Stimulated activated CD4-positive, alpha-beta T cell treated with anti-CD3 and anti-CD28 coated beads, TNF-alpha, amount 100 ng/mL, for 1 hour (primary cell): ENCODE measurements around the gene CHRNE.
"Not testable (repeated sequence)": the region's sequence is repeated elsewhere in the genome, so short reads cannot be mapped to it uniquely, and the experiment has no call there.

Experiments used
- DNase-seq, 3 donors: peaks; one replicate each; pipeline ENCODE4 v3.0.0-alpha.2; 2020; ENCODE audit warnings: low read depth in 3 of 3, low spot score in 1 of 3

Gene CHRNE

DNA sequence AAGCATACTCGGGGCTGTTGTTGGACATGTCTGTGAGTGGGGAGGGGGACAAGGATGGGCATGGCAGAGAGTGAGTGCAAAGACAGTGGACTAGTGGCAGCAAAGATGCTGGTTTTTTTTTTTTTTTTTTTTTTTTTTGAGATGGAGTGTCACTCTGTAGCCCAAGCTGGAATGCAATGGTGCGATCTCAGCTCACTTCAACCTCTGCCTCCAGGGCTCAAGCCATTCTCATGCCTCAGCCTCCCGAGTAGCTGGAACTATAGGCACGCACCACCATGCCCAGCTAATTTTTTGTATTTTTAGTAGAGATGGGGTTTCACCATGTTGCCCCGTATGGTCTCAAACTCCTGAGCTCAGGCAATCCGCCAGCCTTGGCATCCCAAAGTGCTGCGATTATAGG, 45.6 kb downstream of the CHRNE start:
- not testable (repeated sequence) for DNase-seq

DNA sequence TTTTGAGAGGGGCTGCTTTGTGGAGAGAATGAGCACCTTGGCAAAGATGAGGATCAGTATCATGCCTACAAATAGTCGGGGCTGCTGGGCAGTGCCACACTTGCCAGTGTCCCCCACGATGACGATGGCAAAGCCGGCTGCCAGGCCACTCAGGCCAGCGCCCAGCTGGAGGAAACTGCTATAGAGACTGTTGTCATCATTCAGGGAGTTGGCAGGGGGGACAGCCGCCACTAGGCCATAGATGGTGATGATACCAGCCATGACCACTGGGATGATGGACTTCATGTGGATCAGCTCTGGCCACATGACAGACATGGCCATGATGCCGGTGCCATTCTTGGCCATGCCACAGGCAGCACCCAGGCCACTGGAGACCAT, 46.0 kb downstream of the CHRNE start:
- DNase-seq = no peak

DNA sequence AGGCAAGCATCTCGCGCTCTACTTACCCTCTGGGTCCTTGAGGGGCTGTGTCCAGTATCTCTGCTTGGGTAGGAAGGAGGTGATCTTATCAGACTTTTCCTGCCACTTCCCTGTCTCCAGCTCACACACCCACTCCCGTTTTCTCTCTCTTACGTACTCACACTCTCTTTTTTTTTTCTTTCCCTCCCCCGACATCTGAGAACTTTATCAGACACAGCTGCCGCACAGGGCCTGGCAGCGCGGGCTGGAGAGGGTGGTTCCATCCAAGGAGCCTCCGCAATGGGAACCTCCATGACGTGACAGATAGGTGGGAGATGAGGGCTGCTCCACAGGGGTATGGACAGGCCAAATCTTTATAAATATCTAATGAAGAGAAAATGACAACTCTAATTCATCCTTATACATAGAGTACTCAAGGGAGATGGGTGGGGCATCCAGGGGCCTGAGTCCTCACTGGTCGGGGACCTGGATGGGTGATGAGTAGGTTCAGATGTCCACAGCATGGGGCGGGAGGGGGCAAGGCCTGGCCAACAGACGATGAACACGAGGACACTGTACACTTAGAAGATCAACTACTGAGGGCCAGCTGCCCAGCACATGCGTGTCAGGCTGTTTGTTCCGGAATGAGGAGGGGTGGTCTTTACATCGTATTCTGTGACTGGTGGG, 46.5 kb downstream of the CHRNE start:
- no peak for DNase-seq

DNA sequence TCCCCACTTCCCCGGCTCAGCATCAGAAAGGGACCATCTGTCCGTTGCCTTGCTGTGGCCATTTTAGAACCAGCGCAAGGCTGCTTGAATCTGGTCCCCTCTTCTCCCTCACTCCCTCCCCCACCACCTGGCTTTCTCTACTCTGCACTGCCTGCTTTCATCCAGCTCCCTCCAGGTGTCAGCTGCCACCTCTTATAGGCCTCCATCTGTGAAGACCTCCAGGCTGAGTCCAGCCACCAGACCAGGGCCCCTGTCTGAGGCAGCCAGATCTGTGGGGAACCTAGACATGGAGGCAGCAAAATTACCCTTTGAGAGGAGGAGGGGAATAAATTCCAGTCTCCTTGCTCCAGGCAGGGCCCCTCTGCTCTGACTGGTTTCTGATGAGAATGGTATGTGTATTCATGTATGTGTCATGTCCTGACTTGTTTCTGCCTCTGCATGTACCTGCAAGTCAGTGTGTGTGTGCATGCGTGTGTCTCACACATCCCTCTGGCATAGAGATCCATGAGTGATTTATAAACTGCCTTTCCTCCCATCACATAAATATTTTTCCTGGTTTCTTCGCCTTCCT, 48.7 kb downstream of the CHRNE start:
- no peak for DNase-seq

DNA sequence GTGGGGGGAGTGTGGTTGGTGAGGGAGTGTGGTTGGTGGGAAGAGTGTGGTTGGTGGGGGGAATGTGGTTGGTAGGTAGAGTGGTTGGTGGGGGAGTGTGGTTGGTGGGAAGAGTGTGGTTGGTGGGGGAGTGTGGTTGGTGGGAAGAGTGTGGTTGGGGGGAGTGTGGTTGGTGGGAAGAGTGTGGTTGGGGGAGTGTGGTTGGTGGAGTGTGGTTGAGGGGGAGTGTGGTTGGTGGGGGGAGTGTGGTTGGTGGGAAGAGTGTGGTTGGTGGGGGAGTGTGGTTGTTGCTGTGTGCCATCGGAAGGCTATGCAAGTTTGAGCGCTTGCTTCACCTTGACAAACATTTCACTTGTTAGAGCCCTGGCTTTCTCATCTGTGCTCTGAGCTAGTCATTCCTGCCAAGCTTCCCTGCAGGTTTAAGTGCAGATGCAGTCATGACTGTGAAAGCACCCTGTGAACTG, 49.7 kb downstream of the CHRNE start:
- DNase-seq = no peak

DNA sequence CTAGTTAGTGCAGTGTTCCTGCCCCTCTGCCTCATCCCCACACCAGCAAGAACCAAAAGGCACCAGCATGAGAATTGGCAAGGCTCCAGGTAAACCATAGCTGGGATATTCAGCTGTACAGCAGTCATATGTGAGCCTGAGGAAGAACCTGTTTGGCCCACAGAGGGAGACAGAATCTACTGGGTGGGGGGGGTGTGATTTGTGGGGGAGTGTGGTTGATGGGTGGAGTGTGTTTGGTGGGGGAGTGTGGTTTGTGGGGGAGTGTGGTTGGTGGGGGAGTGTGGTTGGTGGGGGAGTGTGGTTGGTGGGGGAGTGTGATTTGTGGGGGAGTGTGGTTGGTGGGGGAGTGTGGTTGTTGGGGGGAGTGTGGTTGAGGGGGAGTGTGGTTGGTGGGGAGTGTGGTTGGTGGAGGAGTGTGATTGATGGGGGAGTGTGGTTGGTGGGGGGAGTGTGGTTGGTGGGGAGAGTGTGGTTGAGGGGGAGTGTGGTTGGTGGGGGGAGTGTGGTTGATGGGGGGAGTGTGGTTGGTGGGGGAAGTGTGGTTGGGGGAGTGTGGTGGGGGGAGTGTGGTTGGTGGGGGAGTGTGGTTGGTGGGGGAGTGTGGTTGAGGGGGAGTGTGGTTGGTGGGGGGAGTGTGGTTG, 50.2 kb downstream of the CHRNE start:
- no peak for DNase-seq

DNA sequence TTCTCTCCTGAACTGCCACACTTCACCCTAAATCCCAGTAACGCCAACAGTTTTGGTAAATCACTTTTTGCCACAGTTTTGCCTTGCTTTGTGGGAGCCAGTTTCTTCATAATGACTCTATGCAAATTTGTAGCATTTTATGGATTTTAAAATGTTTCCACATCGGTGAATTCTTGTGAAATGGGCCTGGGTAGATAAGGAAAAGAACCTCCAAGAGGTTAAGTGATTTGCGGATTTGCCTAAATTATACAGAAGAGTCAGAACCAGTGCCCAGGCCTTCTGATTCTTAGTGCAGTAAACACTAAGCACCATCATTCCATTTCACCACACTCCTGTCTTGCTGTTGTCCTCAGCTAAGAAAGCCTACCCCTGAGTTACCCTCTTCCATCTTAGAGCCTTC, 51.8 kb downstream of the CHRNE start:
- no peak for DNase-seq

DNA sequence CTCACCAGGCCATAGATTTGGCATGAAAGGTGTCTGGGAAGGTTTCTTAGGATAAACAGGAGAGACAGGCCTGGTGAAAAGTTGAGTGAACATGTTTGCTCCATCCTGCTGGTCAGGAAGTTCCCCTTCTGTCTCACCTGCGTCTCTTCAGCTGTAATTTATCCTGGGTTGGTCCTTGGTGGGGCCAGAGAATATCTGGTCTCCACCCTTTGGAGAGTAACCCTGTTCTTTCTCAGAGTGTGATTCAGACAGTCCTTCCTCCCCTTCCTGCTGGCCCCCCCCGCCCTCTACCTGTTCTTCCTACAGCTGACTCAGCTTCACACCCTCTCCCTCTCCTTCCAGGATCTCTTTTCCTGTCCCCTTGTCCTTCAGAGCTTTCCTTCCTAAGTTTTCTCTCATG, 52.7 kb downstream of the CHRNE start:
- no peak for DNase-seq

DNA sequence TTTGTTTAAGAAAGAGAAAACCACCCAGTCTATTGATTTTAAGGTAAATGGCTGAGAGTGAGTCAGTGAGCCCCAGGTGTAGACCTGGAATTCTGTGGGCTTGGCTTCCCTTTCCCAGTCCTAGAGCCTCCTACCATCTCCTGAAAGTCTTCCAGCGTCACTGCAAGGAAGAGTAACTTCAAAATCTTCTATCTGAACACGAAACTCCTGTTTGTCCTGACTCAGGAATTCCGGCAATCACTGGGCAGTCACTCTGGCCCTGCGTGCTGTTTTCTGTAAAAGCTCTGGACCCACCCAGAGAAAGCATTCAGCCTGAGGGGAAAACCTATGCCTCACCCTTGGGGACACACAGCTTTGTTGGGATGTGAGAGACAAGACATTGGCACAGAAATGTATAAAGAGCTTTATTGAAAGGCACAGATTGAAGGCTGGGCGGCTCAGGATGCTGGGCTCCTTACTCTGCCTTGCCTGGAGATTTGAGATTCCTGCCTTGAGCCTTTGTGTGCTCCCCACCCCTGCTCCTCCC, 53.8 kb downstream of the CHRNE start:
- no peak for DNase-seq
